Parathyroid adenoma (tissue), 2 donors: ENCODE measurements around the gene MEST.
"Not testable (repeated sequence)": the region's sequence is repeated elsewhere in the genome, so short reads cannot be mapped to it uniquely, and the experiment has no call there.

Source experiments
- H2AFZ ChIP-seq: fragments of 300-600 bp; sonication (generic); one replicate; pipeline ENCODE4 v1.7.0; 2017; ENCODE audit warnings: antibody characterized with exemption, mild to moderate bottlenecking
- H3K27ac ChIP-seq: fragments of 300-600 bp; sonication (generic); one replicate; pipeline ENCODE4 v1.7.0; 2017
- H3K27me3 ChIP-seq: fragments of 300-600 bp; sonication (generic); one replicate; pipeline ENCODE4 v1.7.0; 2017; ENCODE audit warnings: low read length; ENCODE audit not compliant: control insufficient read depth, insufficient read depth
- H3K36me3 ChIP-seq: fragments of 300-600 bp; sonication (generic); one replicate; pipeline ENCODE4 v1.7.0; 2017; ENCODE audit warnings: low read length; ENCODE audit not compliant: control insufficient read depth, insufficient read depth
- H3K4me1 ChIP-seq: fragments of 300-600 bp; sonication (generic); one replicate; pipeline ENCODE4 v1.7.0; 2017; ENCODE audit warnings: control low read depth
- H3K4me2 ChIP-seq: fragments of 300-600 bp; sonication (generic); one replicate; pipeline ENCODE4 v1.7.0; 2017; ENCODE audit warnings: low read length
- H3K4me3 ChIP-seq: fragments of 300-600 bp; sonication (generic); one replicate; pipeline ENCODE4 v1.7.0; 2017; ENCODE audit warnings: low read depth, low read length
- H3K79me2 ChIP-seq: fragments of 300-600 bp; sonication (generic); one replicate; pipeline ENCODE4 v1.7.0; 2017; ENCODE audit warnings: control low read depth
- H3K9ac ChIP-seq: fragments of 300-600 bp; sonication (generic); one replicate; pipeline ENCODE4 v1.7.0; 2017; ENCODE audit warnings: mild to moderate bottlenecking
- H3K9me3 ChIP-seq: fragments of 300-600 bp; sonication (generic); one replicate; pipeline ENCODE4 v1.7.0; 2017; ENCODE audit warnings: low read length; ENCODE audit not compliant: control insufficient read depth
- CTCF ChIP-seq: fragments of 300-600 bp; sonication (generic); IDR thresholded peaks from one replicate; pipeline ENCODE4 v1.7.0; 2017; ENCODE audit warnings: antibody characterized with exemption, mild to moderate bottlenecking
- donor health status: primary hyperparathyroidism.

Gene MEST

GRCh38 chr7:130446259-130446658 is 45.6 kb upstream of the MEST start:
- no peak overlapping the region for H3K9ac ChIP-seq
- H3K36me3 ChIP-seq = no peaks in the 10 kb centered on the region
- no peak overlapping the region for H3K4me2 ChIP-seq
- no peak overlapping the region for H3K4me3 ChIP-seq
- no peaks in the 10 kb centered on the region for H3K27me3 ChIP-seq
- H2AFZ ChIP-seq = no peak overlapping the region
- peaks cover 6% of the 10 kb centered on the region for H3K4me1 ChIP-seq
- no peak for TF ChIP-seq CTCF
- no peaks in the 10 kb centered on the region for H3K79me2 ChIP-seq
- no peaks in the 10 kb centered on the region for H3K9me3 ChIP-seq
- H3K27ac ChIP-seq = no peak overlapping the region

DNA sequence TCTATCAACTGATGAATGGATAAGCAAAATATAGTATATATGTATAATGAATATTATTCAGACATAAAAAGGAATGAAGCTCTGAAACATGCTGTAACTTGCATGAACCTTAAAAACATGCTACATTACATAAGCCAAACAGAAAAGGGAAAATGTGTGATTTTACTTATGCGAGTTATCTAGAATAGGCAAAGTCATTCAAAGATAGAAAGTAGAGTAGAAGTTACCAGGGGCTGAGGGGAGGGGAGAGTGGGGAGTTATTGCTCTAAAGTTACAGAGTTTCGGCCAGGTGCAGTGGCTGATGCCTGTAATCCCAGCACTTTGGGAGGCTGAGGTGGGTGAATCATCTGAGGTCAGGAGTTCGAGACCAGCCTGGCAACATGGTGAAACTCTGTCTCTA is 40.5 kb upstream of the MEST start:
- H3K9me3 ChIP-seq, H2AFZ ChIP-seq, H3K27ac ChIP-seq, H3K36me3 ChIP-seq, H3K79me2 ChIP-seq, H3K9ac ChIP-seq, H3K27me3 ChIP-seq, H3K4me1 ChIP-seq, H3K4me3 ChIP-seq, H3K4me2 ChIP-seq: not testable (repeated sequence)

- no peaks in the 10 kb centered on the region for H3K4me1 ChIP-seq
- no peak overlapping the region for H3K4me3 ChIP-seq
- H3K27me3 ChIP-seq = no peaks in the 10 kb centered on the region
Measured at GRCh38 chr7:130452951-130453350, 38.9 kb upstream of the MEST start.

DNA sequence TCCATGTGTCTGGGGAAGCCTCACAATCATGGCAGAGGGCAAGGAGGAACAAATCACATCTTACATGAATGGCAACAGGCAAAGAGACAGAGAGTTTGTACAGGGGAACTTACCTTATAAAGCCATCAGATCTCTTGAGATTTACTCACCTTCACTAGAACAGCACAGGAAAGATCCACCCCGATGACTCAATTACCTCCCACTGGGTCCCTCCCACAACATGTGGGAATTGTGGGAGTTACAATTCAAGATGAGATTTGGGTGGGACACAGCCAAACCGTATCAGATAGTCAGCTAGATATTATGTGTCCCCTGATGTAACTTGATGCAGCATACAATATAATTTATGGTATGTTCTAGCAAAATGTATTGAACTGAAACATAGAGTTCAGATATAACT is 36.9 kb upstream of the MEST start:
- Histone ChIP-seq H2AFZ (no peak overlapping the region), H3K36me3 (no peaks in the 10 kb centered on the region), H3K27me3 (no peaks in the 10 kb centered on the region), H3K9ac (no peak overlapping the region), H3K4me2 (no peak overlapping the region), H3K4me3 (no peak overlapping the region), H3K4me1 (no peaks in the 10 kb centered on the region), H3K9me3 (no peaks in the 10 kb centered on the region), H3K27ac (no peak overlapping the region), H3K79me2 (no peaks in the 10 kb centered on the region)
- no peak for TF ChIP-seq CTCF

More at GRCh38 chr7:130452951-130453350, 38.9 kb upstream of the MEST start:
- TF ChIP-seq CTCF = no peak
- Histone ChIP-seq H3K9me3 (no peaks in the 10 kb centered on the region), H3K9ac (no peak overlapping the region), H3K4me2 (no peak overlapping the region), H3K79me2 (no peaks in the 10 kb centered on the region), H3K36me3 (no peaks in the 10 kb centered on the region), H2AFZ (no peak overlapping the region), H3K27ac (no peak overlapping the region)

DNA sequence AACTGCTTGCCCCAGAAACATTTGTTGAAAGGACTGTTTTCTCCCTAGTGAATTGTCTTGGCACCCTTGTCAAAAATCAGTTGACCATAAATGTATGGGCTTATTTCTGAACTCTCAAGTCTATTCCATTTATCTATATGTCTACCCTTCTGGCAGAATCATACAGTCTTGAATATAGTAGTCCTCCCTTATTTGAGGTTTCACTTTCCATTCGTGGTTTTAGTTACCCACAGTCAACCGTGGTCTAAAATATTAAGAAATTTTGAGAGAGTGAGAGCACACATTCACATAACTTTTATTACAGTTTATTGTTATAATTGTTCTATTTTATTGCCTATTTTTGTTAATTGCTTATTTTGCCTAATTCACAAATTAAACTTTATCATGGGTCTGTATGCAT is 33.6 kb upstream of the MEST start:
- no peak for TF ChIP-seq CTCF
- no peak overlapping the region for H3K4me2 ChIP-seq
- H3K79me2 ChIP-seq = no peaks in the 10 kb centered on the region
- H3K27ac ChIP-seq = no peak overlapping the region
- no peak overlapping the region for H3K9ac ChIP-seq
- H2AFZ ChIP-seq = no peak overlapping the region
- H3K9me3 ChIP-seq = no peaks in the 10 kb centered on the region
- H3K27me3 ChIP-seq = no peaks in the 10 kb centered on the region
- no peaks in the 10 kb centered on the region for H3K4me1 ChIP-seq
- H3K36me3 ChIP-seq = no peaks in the 10 kb centered on the region
- no peak overlapping the region for H3K4me3 ChIP-seq
